Measurements from ENCODE around the gene IPCEF1.

IPCEF1 gene

GRCh38 chr6:154267508-154268106 lies 89.0 kb downstream of the IPCEF1 start:
- TF ChIP-seq CTCF (conservative IDR thresholded peaks at IDR 0.05; ENCODE audit: low read depth, low read length), result no peak
- no peak overlapping the region for H3K4me3 ChIP-seq (ENCODE audit: low read depth, low read length)
- DNase-seq (ENCODE audit: low read depth), result no peak

- TF ChIP-seq CTCF (conservative IDR thresholded peaks at IDR 0.05; ENCODE audit: low read depth, low read length), result no peak
- H3K4me3 ChIP-seq (ENCODE audit: low read depth, low read length), result no peak overlapping the region
- DNase-seq (ENCODE audit: low read depth), result no peak
Measured at GRCh38 chr6:154266560-154267099, 90.0 kb downstream of the IPCEF1 start.

GRCh38 chr6:154261688-154262397 lies 94.8 kb downstream of the IPCEF1 start:
- TF ChIP-seq CTCF (conservative IDR thresholded peaks at IDR 0.05; ENCODE audit: low read depth, low read length), result no peak
- H3K4me3 ChIP-seq (ENCODE audit: low read depth, low read length), result no peak overlapping the region
- DNase-seq (ENCODE audit: low read depth), result no peak

- H3K4me3 ChIP-seq (ENCODE audit: low read depth, low read length), result no peak overlapping the region
- TF ChIP-seq CTCF (conservative IDR thresholded peaks at IDR 0.05; ENCODE audit: low read depth, low read length), result no peak
- DNase-seq (ENCODE audit: low read depth), result no peak
Measured at GRCh38 chr6:154258064-154258757, 98.4 kb downstream of the IPCEF1 start.

- no peak for DNase-seq (ENCODE audit: low read depth)
- TF ChIP-seq CTCF (conservative IDR thresholded peaks at IDR 0.05; ENCODE audit: low read depth, low read length), result no peak
- H3K4me3 ChIP-seq (ENCODE audit: low read depth, low read length), result no peak overlapping the region
Measured at GRCh38 chr6:154257067-154257466, 99.5 kb downstream of the IPCEF1 start.

- peak; percentile 24 for DNase-seq (ENCODE audit: low read depth)
- no peak for TF ChIP-seq CTCF (conservative IDR thresholded peaks at IDR 0.05; ENCODE audit: low read depth, low read length)
- no peak overlapping the region for H3K4me3 ChIP-seq (ENCODE audit: low read depth, low read length)
Measured at GRCh38 chr6:154252678-154253077, 103.9 kb downstream of the IPCEF1 start.
